Testis (tissue), 3 donors: Measurements from ENCODE around the gene THSD4. TPM values are rescaled to one million over a fixed set of nuclear protein-coding genes. Genes with fewer than 3 reads are reported as not detected.

Experiments used
- DNase-seq: peaks from one replicate; pipeline ENCODE4 v3.0.0-alpha.2; 2019
- H3K27ac ChIP-seq, 2 donors: fragments of 200-600 bp; sonication (generic); one replicate each; pipeline ENCODE4 v1.5.1; 2019
- H3K27me3 ChIP-seq: fragments of 200-600 bp; sonication (generic); one replicate; pipeline ENCODE4 v1.5.1; 2019
- H3K36me3 ChIP-seq: fragments of 200-600 bp; sonication (generic); one replicate; pipeline ENCODE4 v1.5.1; 2017; ENCODE audit warnings: low read depth; ENCODE audit errors: missing control alignments
- H3K4me1 ChIP-seq: fragments of 200-600 bp; sonication (generic); one replicate; pipeline ENCODE4 v1.5.1; 2019
- H3K4me3 ChIP-seq, 2 donors: fragments of 200-600 bp; sonication (generic); one replicate each; pipeline ENCODE4 v1.5.1; 2017 to 2019
- H3K9me3 ChIP-seq: fragments of 200-600 bp; sonication (generic); one replicate; pipeline ENCODE4 v1.5.1; 2017
- CTCF ChIP-seq, 3 experiments: fragments of 450-650 bp in 2 of 3; fragments of 200-600 bp in 1 of 3; sonication (generic) in 1 of 3; IDR thresholded peaks; one replicate each; pipeline ENCODE4 v1.5.1; 2016 to 2019; ENCODE audit warnings: antibody characterized with exemption in 3 of 3, mild to moderate bottlenecking in 2 of 3, moderate library complexity in 1 of 3
- POLR2A ChIP-seq: fragments of 450-650 bp; IDR thresholded peaks from one replicate; pipeline ENCODE4 v1.6.1; 2017; ENCODE audit warnings: antibody characterized with exemption, mild to moderate bottlenecking, moderate library complexity
- WGBS, 2 donors: methylation state at CpG; one replicate each; pipeline ENCODE4 v1.1.5; 2018; 5-methylcytosine and 5-hydroxymethylcytosine counted together
- intact Hi-C: fragments of 100-400 bp; cut with DNase I; formaldehyde crosslinking; loops from one replicate; pipeline ENCODE4 v1.15.1; 2023; ENCODE audit warnings: low total_unique reads
- polyA plus RNA-seq: library from polyadenylated mRNA; stranded (reverse); fragments of 350-450 nt; fragmentation: Illumina TruSeq; extraction: RNeasy Lipid Tissue Mini Kit (QIAGEN cat#74804); gene quantifications from one replicate; pipeline ENCODE4 v1.2.3, GENCODE V29; 2014; ENCODE audit warnings: low read depth, low replicate concordance; ENCODE audit not compliant: insufficient read depth
- total RNA-seq, 2 donors: library from RNA; depleted of rRNA; stranded (reverse); fragments of >200 nt; gene quantifications; one replicate each; pipeline ENCODE4 v1.2.3, GENCODE V29; 2016

The THSD4 gene
- total and polyA plus RNA-seq, 3 donors from 2014 or later = 14.3 to 21.5 (median 18.2) TPM

DNA sequence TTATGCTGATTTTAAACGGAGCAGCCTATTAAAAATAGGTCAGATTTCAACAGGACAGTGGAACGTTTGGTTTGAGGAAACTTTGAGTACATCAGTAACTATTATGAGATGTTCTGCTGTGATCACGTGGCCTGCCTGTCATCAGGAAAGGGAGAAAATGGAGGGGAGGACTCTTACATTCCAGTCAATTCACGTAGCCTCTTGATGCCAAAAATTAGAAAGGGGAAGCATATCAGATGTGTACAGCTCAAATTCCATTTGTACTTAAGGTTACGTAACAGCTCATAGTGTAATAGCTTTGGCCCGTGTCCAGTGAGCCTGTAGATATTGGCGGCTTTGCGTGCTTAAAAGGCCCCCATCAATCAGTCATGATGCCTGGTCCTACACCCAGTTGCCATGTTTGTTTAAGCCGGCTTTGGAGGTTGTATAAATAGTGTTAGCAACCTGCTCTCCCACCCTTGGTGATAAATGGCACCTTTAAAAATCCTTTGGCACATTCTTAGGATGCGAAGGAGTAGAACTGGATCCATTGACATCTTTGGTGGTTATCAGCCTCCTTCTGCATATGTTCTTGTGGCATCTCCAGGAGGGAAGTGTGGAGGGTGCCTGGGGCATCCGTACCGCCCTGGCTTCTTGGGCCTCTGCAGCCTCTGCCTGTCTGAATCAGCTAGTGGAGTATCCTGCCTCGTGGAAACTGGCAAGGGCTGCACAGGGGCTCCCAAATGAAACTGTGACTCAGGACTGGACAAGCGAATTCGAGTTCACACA lies 163.9 kb downstream of the THSD4 start:
- Histone ChIP-seq H3K4me3 (no peak overlapping the region), H3K9me3 (no peaks in the 10 kb centered on the region), H3K27ac (peak overlapping the region in 1 of 2 donors; percentile 69), H3K27me3 (no peaks in the 10 kb centered on the region), H3K36me3 (no peaks in the 10 kb centered on the region), H3K4me1 (peaks cover 5% of the 10 kb centered on the region)
- peak; percentile 38 for DNase-seq
- intact Hi-C loops = no loop called here
- TF ChIP-seq CTCF (IDR thresholded peaks at IDR 0.05) = no peak
- TF ChIP-seq POLR2A = no peak
- WGBS, 2 donors = 45 to 51% methylated on average over 15 of the region's 15 CpGs

GRCh38 chr15:71279757-71280141 lies 164.5 kb downstream of the THSD4 start:
- H3K4me1 ChIP-seq = peaks cover 5% of the 10 kb centered on the region
- TF ChIP-seq POLR2A (no peak), CTCF (IDR thresholded peaks at IDR 0.05) (no peak)
- H3K36me3 ChIP-seq = no peaks in the 10 kb centered on the region
- H3K4me3 ChIP-seq = no peak overlapping the region
- intact Hi-C loops = no loop called here
- 79 to 84% methylated on average over 4 of the region's 4 CpGs for whole genome bisulfite sequencing, 2 donors
- H3K27ac ChIP-seq = no peak overlapping the region
- no peak for DNase-seq
- no peaks in the 10 kb centered on the region for H3K27me3 ChIP-seq
- no peaks in the 10 kb centered on the region for H3K9me3 ChIP-seq

DNA sequence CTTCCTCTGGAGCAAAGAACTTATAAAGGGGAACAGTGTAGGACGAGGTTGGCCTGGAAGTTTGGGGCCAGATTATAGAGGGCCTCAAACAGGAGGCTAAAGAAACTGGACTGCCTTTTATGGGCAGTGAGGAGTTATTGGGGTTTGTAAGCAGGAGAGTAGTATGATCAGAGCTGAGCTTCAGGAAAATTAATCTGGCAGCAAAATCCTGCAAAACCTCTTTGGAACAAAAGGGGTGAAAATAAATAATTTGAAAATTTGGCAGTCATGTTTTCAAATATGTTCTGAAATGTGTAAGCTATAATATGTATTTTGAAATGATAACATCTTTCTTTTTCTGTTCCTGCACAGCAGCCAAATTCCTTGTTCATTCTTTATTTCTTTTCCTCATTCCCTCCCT lies 164.9 kb downstream of the THSD4 start:
- intact Hi-C loops = no loop called here
- WGBS, 2 donors = 71 to 88% methylated on average over 1 of the region's 1 CpG
- Histone ChIP-seq H3K27me3 (no peaks in the 10 kb centered on the region), H3K36me3 (no peaks in the 10 kb centered on the region), H3K9me3 (no peaks in the 10 kb centered on the region), H3K4me1 (peaks cover 5% of the 10 kb centered on the region), H3K4me3 (no peak overlapping the region), H3K27ac (no peak overlapping the region)
- TF ChIP-seq CTCF (IDR thresholded peaks at IDR 0.05) = no peak
- TF ChIP-seq POLR2A = no peak
- no peak for DNase-seq

DNA sequence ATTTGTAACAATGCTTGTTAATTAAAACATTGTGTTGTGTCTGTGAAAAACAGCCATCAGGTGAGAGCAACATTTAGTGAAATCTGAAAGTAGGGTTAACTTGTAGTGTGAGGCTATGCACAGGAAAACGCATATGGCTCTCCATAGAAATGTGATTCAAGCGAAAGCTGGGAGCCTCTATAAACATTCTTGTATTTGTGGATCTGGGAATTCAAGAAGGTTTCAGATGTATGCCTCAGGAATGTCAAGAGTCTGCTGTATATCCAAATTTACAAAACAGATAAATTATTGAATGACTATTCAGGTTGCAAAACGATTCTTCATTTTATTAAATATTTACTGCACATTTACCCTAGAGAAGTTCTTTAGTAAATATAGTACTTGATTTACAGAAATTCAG lies 166.0 kb downstream of the THSD4 start:
- H3K9me3 ChIP-seq = no peaks in the 10 kb centered on the region
- H3K4me3 ChIP-seq = no peak overlapping the region
- no peaks in the 10 kb centered on the region for H3K36me3 ChIP-seq
- peak overlapping the region in 1 of 2 donors; percentile 73 for H3K27ac ChIP-seq
- intact Hi-C loops = no loop called here
- TF ChIP-seq CTCF (IDR thresholded peaks at IDR 0.05) (no peak), POLR2A (no peak)
- H3K27me3 ChIP-seq = no peaks in the 10 kb centered on the region
- peaks cover 5% of the 10 kb centered on the region for H3K4me1 ChIP-seq
- no peak for DNase-seq
- WGBS, 2 donors = 83 to 88% methylated on average over 3 of the region's 3 CpGs

DNA sequence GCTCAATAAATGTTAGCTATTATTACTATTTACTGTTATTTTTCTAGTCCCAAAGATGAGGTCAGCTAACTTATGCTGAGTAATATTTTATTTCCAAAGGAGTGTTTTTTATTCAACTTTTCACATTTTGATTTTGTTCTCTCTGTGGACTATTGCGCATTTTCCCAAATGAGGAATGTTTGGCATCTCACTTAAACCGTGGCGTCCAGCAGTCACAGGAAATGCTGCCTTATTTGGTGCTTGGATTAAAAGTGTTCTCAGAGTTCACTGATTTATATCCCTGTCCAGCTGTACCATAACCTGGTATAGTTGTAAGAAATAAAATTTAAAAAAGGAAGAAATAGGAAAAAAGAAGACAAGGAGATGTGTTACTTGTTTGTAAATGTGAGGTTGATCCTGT lies 166.8 kb downstream of the THSD4 start:
- TF ChIP-seq CTCF (IDR thresholded peaks at IDR 0.05) = no peak
- TF ChIP-seq POLR2A = no peak
- no peaks in the 10 kb centered on the region for H3K36me3 ChIP-seq
- no peak for DNase-seq
- peaks cover 5% of the 10 kb centered on the region for H3K4me1 ChIP-seq
- intact Hi-C loops = no loop called here
- no peaks in the 10 kb centered on the region for H3K27me3 ChIP-seq
- 53 to 58% methylated on average over 3 of the region's 3 CpGs for WGBS, 2 donors
- no peaks in the 10 kb centered on the region for H3K9me3 ChIP-seq
- H3K27ac ChIP-seq = peak overlapping the region in 1 of 2 donors; percentile 73
- H3K4me3 ChIP-seq = no peak overlapping the region
